GM20431 (cell line): ENCODE data around the gene TIMM22.

ENCODE experiments used
- in situ Hi-C: fragments of 300-500 bp; cut with MseI, MboI; formaldehyde crosslinking; loops from one replicate; pipeline ENCODE4 v1.15.0; 2020; ENCODE audit warnings: low sequenced_read_pairs; ENCODE audit not compliant: unreplicated experiment

TIMM22 gene

GRCh38 chr17:1012823-1013728, 16.1 kb downstream of the TIMM22 start:
- in situ Hi-C loops, result no loop called here

- in situ Hi-C loops, result no loop called here
Observed at GRCh38 chr17:1013729-1014090, 16.8 kb downstream of the TIMM22 start.

GRCh38 chr17:1018547-1018946, 21.6 kb downstream of the TIMM22 start:
- in situ Hi-C loops, result no loop called here

- in situ Hi-C loops, result no loop called here
Observed at GRCh38 chr17:1019451-1019850, 22.5 kb downstream of the TIMM22 start.

- in situ Hi-C loops, result no loop called here
Observed at GRCh38 chr17:1021147-1021546, 24.2 kb downstream of the TIMM22 start.

GRCh38 chr17:1022278-1023024, 25.5 kb downstream of the TIMM22 start:
- in situ Hi-C loops, result no loop called here

GRCh38 chr17:1024076-1024475, 27.1 kb downstream of the TIMM22 start:
- in situ Hi-C loops, result no loop called here

- in situ Hi-C loops, result no loop called here
Observed at GRCh38 chr17:1025733-1026598, 29.0 kb downstream of the TIMM22 start.

GRCh38 chr17:1026599-1026975, 29.7 kb downstream of the TIMM22 start:
- in situ Hi-C loops, result no loop called here

- in situ Hi-C loops, result no loop called here
Observed at GRCh38 chr17:1027044-1027443, 30.1 kb downstream of the TIMM22 start.

- in situ Hi-C loops, result no loop called here
Observed at GRCh38 chr17:1029196-1029921, 32.4 kb downstream of the TIMM22 start.

- in situ Hi-C loops, result no loop called here
Observed at GRCh38 chr17:1029922-1030644, 33.2 kb downstream of the TIMM22 start.

GRCh38 chr17:1030684-1031532, 34.0 kb downstream of the TIMM22 start:
- in situ Hi-C loops, result no loop called here

GRCh38 chr17:1031711-1032110, 34.8 kb downstream of the TIMM22 start:
- in situ Hi-C loops, result no loop called here

- in situ Hi-C loops, result no loop called here
Observed at GRCh38 chr17:1032391-1032790, 35.5 kb downstream of the TIMM22 start.

- in situ Hi-C loops, result no loop called here
Observed at GRCh38 chr17:1033503-1033902, 36.6 kb downstream of the TIMM22 start.

GRCh38 chr17:1034652-1035210, 37.8 kb downstream of the TIMM22 start:
- in situ Hi-C loops, result no loop called here

- in situ Hi-C loops, result no loop called here
Observed at GRCh38 chr17:1035546-1036170, 38.7 kb downstream of the TIMM22 start.
